A673 (cell line): ENCODE results near the gene TMEM179B. TPM values are rescaled to one million over a fixed set of nuclear protein-coding genes. Genes with fewer than 3 reads are reported as not detected.

Source experiments
- BruUV-seq: library from RNA; stranded (reverse); fragments of 400-500 nt; replicated peaks from 2 replicates; lab custom pipeline; 2021; lab: Mats Ljungman, UMichigan
- CTCF ChIA-PET: fragments of 300-600 bp; sonication (Branson Sonifier 250); formaldehyde crosslinking; loops from one replicate; lab custom pipeline; 2022; ENCODE audit warnings: antibody characterized with exemption; lab: Charles Lee
- POLR2A ChIA-PET: fragments of 300-600 bp; sonication (Branson Sonifier 250); formaldehyde crosslinking; loops from one replicate; lab custom pipeline; 2022; ENCODE audit warnings: antibody characterized with exemption; ENCODE audit not compliant: low non-redundant PET; lab: Charles Lee
- DNase-seq: peaks from one replicate; pipeline ENCODE4 v3.0.0-alpha.2; 2015; ENCODE audit warnings: low spot score
- H3K27ac ChIP-seq: fragments of 200-600 bp; sonication (generic); 2 replicates; pipeline ENCODE4 v1.5.1; 2016; ENCODE audit warnings: mixed run types, low read depth, mild to moderate bottlenecking, mixed read lengths, antibody characterized with exemption, low read length; ENCODE audit not compliant: poor library complexity, severe bottlenecking
- H3K27me3 ChIP-seq: fragments of 200-600 bp; sonication (generic); replicated peaks from 2 replicates; pipeline ENCODE4 v1.6.1; 2017; ENCODE audit warnings: mixed run types, low read depth, mild to moderate bottlenecking, mixed read lengths, antibody characterized with exemption, low read length; ENCODE audit not compliant: insufficient read depth, poor library complexity
- H3K36me3 ChIP-seq: fragments of 200-600 bp; sonication (generic); 2 replicates; pipeline ENCODE4 v1.6.1; 2016; ENCODE audit warnings: mixed run types, mild to moderate bottlenecking, mixed read lengths, antibody characterized with exemption, low read length; ENCODE audit not compliant: insufficient read depth, poor library complexity, severe bottlenecking
- H3K4me1 ChIP-seq: fragments of 200-600 bp; sonication (generic); 2 replicates; pipeline ENCODE4 v1.6.1; 2017; ENCODE audit warnings: mixed run types, mild to moderate bottlenecking, mixed read lengths, antibody characterized with exemption, low read length; ENCODE audit not compliant: insufficient read depth, poor library complexity, severe bottlenecking
- H3K4me3 ChIP-seq: fragments of 200-600 bp; sonication (generic); 2 replicates; pipeline ENCODE4 v1.5.1; 2016; ENCODE audit warnings: low read depth, mixed run types, mild to moderate bottlenecking, mixed read lengths, low read length; ENCODE audit not compliant: poor library complexity, severe bottlenecking
- H3K9me3 ChIP-seq: fragments of 200-600 bp; sonication (generic); 2 replicates; pipeline ENCODE4 v1.6.1; 2016; ENCODE audit warnings: mixed run types, low read depth, mild to moderate bottlenecking, mixed read lengths, antibody characterized with exemption, low read length; ENCODE audit not compliant: poor library complexity, severe bottlenecking
- CTCF ChIP-seq: fragments of 300-800, 200-600 bp; sonication (generic); conservative IDR thresholded peaks from 2 replicates; pipeline ENCODE4 v1.5.1; 2017; ENCODE audit warnings: low read depth, mild to moderate bottlenecking, antibody characterized with exemption, low read length, moderate library complexity, mixed read lengths
- EZH2 ChIP-seq: fragments of 200-600 bp; sonication (generic); IDR thresholded peaks from 2 replicates; pipeline ENCODE4 v1.6.1; 2017; ENCODE audit warnings: borderline replicate concordance, low read depth, mild to moderate bottlenecking, mixed read lengths, antibody characterized with exemption, low read length; ENCODE audit not compliant: poor library complexity, severe bottlenecking
- intact Hi-C: fragments of 100-400 bp; cut with micrococcal nuclease; formaldehyde crosslinking; loops from one replicate; pipeline ENCODE4 v1.10.0; 2022; ENCODE audit not compliant: unreplicated experiment
- total RNA-seq: library from RNA; stranded (reverse); gene quantifications from 2 replicates; pipeline ENCODE4 v1.2.3, GENCODE V29; 2021

Gene TMEM179B
- total RNA-seq, 1 experiment from 2014 or later: 52.1 TPM

GRCh38 chr11:62770778-62771143 is 16.4 kb upstream of the TMEM179B start:
- TSS peak; percentile 97 for BruUV-seq
- Histone ChIP-seq H3K4me1 (peaks cover 21% of the 10 kb centered on the region), H3K36me3 (peaks cover 16% of the 10 kb centered on the region), H3K27me3 (no peaks in the 10 kb centered on the region), H3K9me3 (no peaks in the 10 kb centered on the region), H3K27ac (peak overlapping the region; percentile 89), H3K4me3 (peak overlapping the region; percentile 70)
- intact Hi-C loops: loop anchor here (5.0 kb wide), 1 partner anchor 43 kb away; the partner anchor contains the start of genes HNRNPUL2 and TTC9C
- CTCF ChIA-PET: interaction anchor here (0.6 to 1.4 kb wide), 4 partner anchors 16 to 113 kb away, joined by 3 to 9 read pairs (median 4); partner anchors contain the start of genes STX5 and ZBTB3
- TF ChIP-seq CTCF: no peak
- TF ChIP-seq EZH2: no peak
- POLR2A ChIA-PET: interaction anchor here (0.7 to 1.2 kb wide), 3 partner anchors 9 to 228 kb away, joined by 3 to 7 read pairs (median 4); partner anchors contain the start of gene POLR2G
- no peak for DNase-seq

- Histone ChIP-seq H3K27me3 (no peaks in the 10 kb centered on the region), H3K9me3 (no peaks in the 10 kb centered on the region), H3K27ac (peak within 1 kb of the TSS; percentile 89), H3K36me3 (peaks cover 21% of the 10 kb centered on the region), H3K4me1 (peaks cover 21% of the 10 kb centered on the region), H3K4me3 (peak within 1 kb of the TSS; percentile 70)
- TF ChIP-seq EZH2 (no peak), CTCF (no peak)
- peak; percentile 100 for DNase-seq
- BruUV-seq: TSS peak; percentile 68
- intact Hi-C loops: loop anchor here (5.0 kb wide), 1 partner anchor 44 kb away; the partner anchor contains the start of genes HNRNPUL2 and TTC9C
- CTCF ChIA-PET: interaction anchor here (0.6 to 1.4 kb wide), 5 partner anchors 15 to 113 kb away, joined by 3 to 9 read pairs (median 4); partner anchors contain the start of genes STX5 and ZBTB3
- POLR2A ChIA-PET: interaction anchor here (0.5 to 1.2 kb wide), 6 partner anchors 10 to 229 kb away, joined by 3 to 7 read pairs (median 4); partner anchors contain the start of genes POLR2G and ZBTB3
These were observed 15.8 kb upstream of the TMEM179B start, which contains the start of gene TAF6L for GRCh38 chr11:62771144-62772021. TAF6L (plus strand) TSS chr11:62771396; CDS start chr11:62775784, 4,388 bp downstream.

- Histone ChIP-seq H3K36me3 (peaks cover 36% of the 10 kb centered on the region), H3K4me1 (peaks cover 21% of the 10 kb centered on the region), H3K27me3 (no peaks in the 10 kb centered on the region), H3K4me3 (no peak overlapping the region), H3K27ac (no peak overlapping the region), H3K9me3 (no peaks in the 10 kb centered on the region)
- POLR2A ChIA-PET: no interaction called here
- CTCF ChIA-PET: interaction anchor here (0.7 kb wide), 1 partner anchor 69 kb away, joined by 7 read pairs; no protein-coding TSS in a partner anchor
- TF ChIP-seq CTCF (no peak), EZH2 (no peak)
- DNase-seq: no peak
- no TSS peak for BruUV-seq
- intact Hi-C loops: loop anchor here (5.0 kb wide), 1 partner anchor 47 kb away; the partner anchor contains the start of genes HNRNPUL2 and TTC9C
These were observed 12.8 kb upstream of the TMEM179B start for GRCh38 chr11:62774407-62774806.
